ENCODE data around the gene TOPBP1. TPM values are rescaled to one million over a fixed set of nuclear protein-coding genes. Genes with fewer than 3 reads are reported as not detected.

Gene TOPBP1
- total RNA-seq, 1 experiment from 2014 or later: 51.5 TPM

- Histone ChIP-seq H3K56ac (ENCODE audit: insufficient read length, low read depth, low read length) (no peak overlapping the region), H2BK15ac (ENCODE audit: low read depth, low read length) (no peak overlapping the region), H3K23ac (ENCODE audit: insufficient read length, low read depth, low read length) (no peak overlapping the region), H3K4me1 (ENCODE audit: insufficient read depth, low read length) (no peaks in the 10 kb centered on the region), H3K27me3 (ENCODE audit: insufficient read depth, low read length) (no peaks in the 10 kb centered on the region), H3K4ac (ENCODE audit: low read depth, low read length) (no peak overlapping the region), H3K4me2 (ENCODE audit: insufficient read depth, insufficient read length, low read length) (no peak overlapping the region), H2AK5ac (ENCODE audit: insufficient read length, low read length) (no peak overlapping the region), H3K18ac (ENCODE audit: insufficient read length, low read depth, low read length) (no peak overlapping the region), H3K9ac (ENCODE audit: extremely low read depth, insufficient read length, low read length) (no peak overlapping the region), H2AFZ (ENCODE audit: low read length) (no peak overlapping the region), H2BK20ac (ENCODE audit: low read depth, low read length, poor library complexity, severe bottlenecking) (no peak overlapping the region), H3K23me2 (ENCODE audit: insufficient read length, low read depth, low read length, poor library complexity, severe bottlenecking) (no peaks in the 10 kb centered on the region), H3K9me3 (ENCODE audit: control insufficient read depth, low read depth, low read length) (no peaks in the 10 kb centered on the region), H3K79me2 (ENCODE audit: insufficient read depth, low read length) (peaks cover 38% of the 10 kb centered on the region), H4K91ac (ENCODE audit: insufficient read length, low read depth, low read length) (no peak overlapping the region), H3K79me1 (ENCODE audit: insufficient read depth, low read depth, low read length, poor library complexity, severe bottlenecking) (peaks cover 3% of the 10 kb centered on the region), H2BK5ac (ENCODE audit: insufficient read length, low read length) (no peak overlapping the region), H4K8ac (replicated peaks; ENCODE audit: insufficient read length, low read depth, low read length) (no peak overlapping the region), H3T11ph (ENCODE audit: low read length) (no peak overlapping the region), H4K5ac (ENCODE audit: insufficient read length, low read depth, low read length) (no peak overlapping the region), H2BK12ac (ENCODE audit: insufficient read length, low read depth, low read length) (no peak overlapping the region), H3K14ac (ENCODE audit: insufficient read depth, low read length) (no peak overlapping the region), H4K20me1 (ENCODE audit: control insufficient read depth, insufficient read depth, insufficient read length) (peaks cover 4% of the 10 kb centered on the region), H3K27ac (ENCODE audit: insufficient read length, low read depth, low read length) (no peak overlapping the region), H2BK120ac (ENCODE audit: low read depth, low read length, poor library complexity, severe bottlenecking) (no peak overlapping the region)
- peak; percentile 72 for TF ChIP-seq CTCF (conservative IDR thresholded peaks at IDR 0.05)
- no peaks in the 10 kb centered on the region for H3K27me3 Mint-ChIP-seq (ENCODE audit: low read depth)
- peaks cover 50 to 81% (median 70%) of the 10 kb centered on the region in 3 experiments; a peak in 6 of 7 replicates for H3K36me3 Mint-ChIP-seq (ENCODE audit: insufficient read depth in 1 of 3, low read depth in 3 of 3)
- DNase-seq: no peak
- H3K4me3 Mint-ChIP-seq: no peak overlapping the region; a peak in 1 of 5 replicates
- no peaks in the 10 kb centered on the region for H3K9me3 Mint-ChIP-seq
- WGBS (ENCODE audit: extremely low coverage, insufficient read length, low lambda C conversion rate): no CpG with 5 or more reads among the region's 1 CpG
- no peak overlapping the region; a peak in 2 of 7 replicates for H3K27ac Mint-ChIP-seq
- H3K4me1 Mint-ChIP-seq: peaks cover 21 to 29% of the 10 kb centered on the region in 2 experiments
Observed at GRCh38 chr3:133578548-133579191, 83.1 kb downstream of the TOPBP1 start.

Data from H9 (cell line).